Transverse colon (tissue), 4 donors: Measurements from ENCODE around the gene CCDC88C. TPM values are rescaled to one million over a fixed set of nuclear protein-coding genes. Genes with fewer than 3 reads are reported as not detected.

ENCODE experiments used
- DNase-seq: peaks from one replicate; pipeline ENCODE4 v3.0.0-alpha.2; 2019
- H3K27ac ChIP-seq, 4 donors: fragments of 200-600 bp; sonication (generic); 2 replicates each; pipeline ENCODE4 v1.5.1; 2016 to 2018; ENCODE audit warnings: inconsistent platforms in 4 of 4
- H3K27me3 ChIP-seq: fragments of 200-600 bp; sonication (generic); 2 replicates; pipeline ENCODE4 v1.5.1; 2017; ENCODE audit warnings: inconsistent platforms
- H3K36me3 ChIP-seq, 4 donors: fragments of 200-600 bp; sonication (generic); 2 replicates each; pipeline ENCODE4 v1.5.1; 2017 to 2019; ENCODE audit warnings: inconsistent platforms in 4 of 4
- H3K4me1 ChIP-seq, 4 donors: fragments of 200-600 bp; sonication (generic); 2 replicates each; pipeline ENCODE4 v1.5.1; 2017 to 2020; ENCODE audit warnings: inconsistent platforms in 4 of 4
- H3K4me3 ChIP-seq, 4 donors: fragments of 200-600 bp; sonication (generic); 1 replicate in 1 of 4; 2 replicates in 3 of 4; pipeline versions ENCODE4 v1.5.1 to v1.6.1; 2017 to 2019; ENCODE audit warnings: inconsistent platforms in 4 of 4
- H3K9me3 ChIP-seq, 2 donors: fragments of 200-600 bp; sonication (generic); 2 replicates each; pipeline ENCODE4 v1.5.1; 2017 to 2019; ENCODE audit warnings: inconsistent platforms in 2 of 2
- CTCF ChIP-seq, 5 experiments: fragments of 200-600 bp in 3 of 5; fragments of 450-650 bp in 2 of 5; sonication (generic) in 3 of 5; IDR thresholded peaks; 1 replicate in 2 of 5; 2 replicates in 3 of 5; pipeline ENCODE4 v1.5.1; 2016 to 2017; ENCODE audit warnings: antibody characterized with exemption in 5 of 5, inconsistent platforms in 3 of 5, mild to moderate bottlenecking in 2 of 5, moderate library complexity in 1 of 5
- EP300 ChIP-seq: sonication (generic); formaldehyde crosslinking; IDR thresholded peaks from one replicate; pipeline ENCODE4 v1.6.1; 2017; ENCODE audit warnings: antibody characterized with exemption, low read depth
- POLR2A ChIP-seq: fragments of 450-650 bp; IDR thresholded peaks from one replicate; pipeline ENCODE4 v1.6.1; 2016; ENCODE audit warnings: antibody characterized with exemption, mild to moderate bottlenecking, moderate library complexity
- POLR2AphosphoS5 ChIP-seq, 3 donors: sonication (generic); formaldehyde crosslinking; IDR thresholded peaks; one replicate each; pipeline ENCODE4 v1.6.1; 2016; ENCODE audit warnings: antibody characterized with exemption in 3 of 3
- WGBS, 2 donors: methylation state at CpG; one replicate each; pipeline ENCODE4 v1.1.5; 2018; ENCODE audit warnings: low coverage in 1 of 2; 5-methylcytosine and 5-hydroxymethylcytosine counted together
- in situ Hi-C, 4 donors: fragments of 200-750 bp; cut with MboI; loops; one replicate each; pipeline versions ENCODE4 v1.15.0 to v1.15.1; 2017; ENCODE audit warnings: low sequenced_read_pairs in 3 of 4, low pct_ligation_motif_present in 1 of 4, low pct_unique_long_range_greater_than_20kb in 1 of 4
- intact Hi-C: fragments of 100-400 bp; cut with DNase I; formaldehyde crosslinking; loops from one replicate; pipeline ENCODE4 v1.15.1; 2023; ENCODE audit warnings: low total_unique reads
- total RNA-seq, 4 donors: library from RNA; depleted of rRNA; stranded (reverse); fragments of >200 nt; gene quantifications; one replicate each; pipeline ENCODE4 v1.1.0, GENCODE V29; 2016

The CCDC88C gene
- total RNA-seq, 4 donors from 2014 or later: 29.5 to 171 (median 60.3) TPM

- Histone ChIP-seq H3K4me1 (peaks cover 0 to 14% (median 6%) of the 10 kb centered on the region in 4 donors), H3K4me3 (no peak overlapping the region), H3K9me3 (no peaks in the 10 kb centered on the region), H3K27ac (peak overlapping the region in 2 of 4 donors; percentile 43 to 52), H3K27me3 (no peaks in the 10 kb centered on the region), H3K36me3 (no peaks in the 10 kb centered on the region)
- intact Hi-C loops: loop anchor here (5.0 kb wide), 1 partner anchor 1581 kb away; no protein-coding TSS in a partner anchor
- no peak for DNase-seq
- no peak for TF ChIP-seq POLR2A
- TF ChIP-seq POLR2AphosphoS5 (IDR thresholded peaks at IDR 0.05): no peak
- TF ChIP-seq CTCF (IDR thresholded peaks at IDR 0.05): no peak
- no peak for TF ChIP-seq EP300
- in situ Hi-C loops: loop anchor here (10.0 to 25.0 kb wide), 4 partner anchors 109 to 396 kb away; no protein-coding TSS in a partner anchor
- 83 to 96% methylated on average over 1 to 4 of the region's 4 CpGs for WGBS, 2 donors
These were observed 134.0 kb downstream of the CCDC88C start for GRCh38 chr14:91283666-91284065.

- Histone ChIP-seq H3K4me1 (peaks cover 0 to 14% (median 6%) of the 10 kb centered on the region in 4 donors), H3K36me3 (peaks cover 0 to 5% (median 0%) of the 10 kb centered on the region in 4 donors), H3K27ac (peak overlapping the region in 2 of 4 donors; percentile 43 to 52), H3K27me3 (no peaks in the 10 kb centered on the region), H3K4me3 (no peak overlapping the region), H3K9me3 (no peaks in the 10 kb centered on the region)
- WGBS, 2 donors: 95 to 96% methylated on average over 2 to 14 of the region's 14 CpGs
- no peak for TF ChIP-seq EP300
- no peak for TF ChIP-seq POLR2AphosphoS5 (IDR thresholded peaks at IDR 0.05)
- TF ChIP-seq CTCF (IDR thresholded peaks at IDR 0.05): no peak
- no peak for TF ChIP-seq POLR2A
- intact Hi-C loops (loop anchor here (5.0 kb wide), 1 partner anchor 1581 kb away; no protein-coding TSS in a partner anchor), in situ Hi-C loops (loop anchor here (10.0 to 25.0 kb wide), 4 partner anchors 108 to 396 kb away; no protein-coding TSS in a partner anchor)
- DNase-seq: no peak
These were observed 134.5 kb downstream of the CCDC88C start for GRCh38 chr14:91282954-91283645.

- Histone ChIP-seq H3K36me3 (peaks cover 0 to 16% (median 0%) of the 10 kb centered on the region in 4 donors), H3K27me3 (no peaks in the 10 kb centered on the region), H3K9me3 (no peaks in the 10 kb centered on the region), H3K4me3 (no peak overlapping the region), H3K27ac (no peak overlapping the region), H3K4me1 (peaks cover 0 to 14% (median 6%) of the 10 kb centered on the region in 4 donors)
- no peak for DNase-seq
- in situ Hi-C loops (loop anchor here (10.0 to 25.0 kb wide), 4 partner anchors 107 to 394 kb away; no protein-coding TSS in a partner anchor), intact Hi-C loops (loop anchor here (5.0 kb wide), 1 partner anchor 1579 kb away; no protein-coding TSS in a partner anchor)
- 93 to 97% methylated on average over 3 to 9 of the region's 9 CpGs for WGBS, 2 donors
- no peak for TF ChIP-seq CTCF (IDR thresholded peaks at IDR 0.05)
- no peak for TF ChIP-seq EP300
- no peak for TF ChIP-seq POLR2A
- TF ChIP-seq POLR2AphosphoS5 (IDR thresholded peaks at IDR 0.05): no peak
These were observed 136.3 kb downstream of the CCDC88C start for GRCh38 chr14:91281346-91281745.

DNA sequence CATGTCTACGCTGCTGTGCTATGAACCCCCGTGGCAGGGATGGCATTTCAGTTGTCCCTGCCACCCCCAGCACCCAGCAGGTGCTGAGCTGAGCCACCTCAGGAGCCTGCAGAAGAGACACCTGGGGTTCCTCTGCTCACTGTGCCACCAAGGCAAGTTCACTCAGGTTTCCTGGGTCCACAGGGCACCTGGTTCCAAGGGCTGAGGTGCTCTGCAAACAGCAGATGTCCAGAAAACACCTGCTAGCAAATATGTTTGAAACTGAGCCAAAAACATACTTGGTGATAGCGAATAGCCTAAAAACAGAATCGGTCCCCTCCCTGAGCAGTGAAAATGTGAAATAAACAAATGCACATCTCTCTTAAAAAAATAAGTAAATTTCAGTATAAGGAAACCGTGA is 137.5 kb downstream of the CCDC88C start:
- intact Hi-C loops: loop anchor here (5.0 kb wide), 1 partner anchor 1578 kb away; no protein-coding TSS in a partner anchor
- Histone ChIP-seq H3K36me3 (peaks cover 0 to 16% (median 0%) of the 10 kb centered on the region in 4 donors), H3K27ac (no peak overlapping the region), H3K9me3 (no peaks in the 10 kb centered on the region), H3K4me1 (peaks cover 0 to 7% (median 3%) of the 10 kb centered on the region in 4 donors), H3K4me3 (no peak overlapping the region), H3K27me3 (no peaks in the 10 kb centered on the region)
- TF ChIP-seq EP300 (no peak), POLR2A (no peak), POLR2AphosphoS5 (IDR thresholded peaks at IDR 0.05) (no peak), CTCF (IDR thresholded peaks at IDR 0.05) (no peak)
- DNase-seq: no peak
- WGBS, 2 donors: 46 to 53% methylated on average over 3 to 5 of the region's 5 CpGs
- in situ Hi-C loops: loop anchor here (10.0 to 25.0 kb wide), 4 partner anchors 105 to 393 kb away; no protein-coding TSS in a partner anchor
